AG04450 (cell line): ENCODE data around the gene PLVAP. TPM values are rescaled to one million over a fixed set of nuclear protein-coding genes. Genes with fewer than 3 reads are reported as not detected.

ENCODE experiments used
- CTCF ChIA-PET: fragments of 300-600, 350-600 bp; formaldehyde crosslinking; extraction: SDS; loops from one replicate; lab custom pipeline; 2022; ENCODE audit warnings: antibody characterized with exemption, inconsistent platforms; lab: Charles Lee
- POLR2A ChIA-PET: fragments of 350-600 bp; formaldehyde crosslinking; extraction: SDS; loops from one replicate; lab custom pipeline; 2021; ENCODE audit warnings: antibody characterized with exemption, inconsistent platforms; lab: Yijun Ruan, JAX
- DNase-seq: peaks from one replicate; pipeline ENCODE4 v3.0.0-alpha.2; 2011; ENCODE audit warnings: low read depth, low spot score
- H3K27ac ChIP-seq: one replicate; pipeline ENCODE4 v1.5.1; 2012; ENCODE audit warnings: low read depth, low read length, control low read depth
- H3K27me3 ChIP-seq: one replicate; pipeline ENCODE4 v1.6.0; 2012; ENCODE audit warnings: low read length; ENCODE audit not compliant: control insufficient read depth, insufficient read depth
- H3K4me3 ChIP-seq: 2 replicates; pipeline ENCODE4 v1.5.1; 2011; ENCODE audit warnings: mild to moderate bottlenecking, low read depth, low read length, control low read depth
- H3K9me3 ChIP-seq: 2 replicates; pipeline ENCODE4 v1.5.1; 2012; ENCODE audit warnings: low read length; ENCODE audit not compliant: control insufficient read depth, insufficient read depth
- polyA plus RNA-seq: library from polyadenylated mRNA; depleted of rRNA; stranded (reverse); fragments of >200 nt; gene quantifications from 2 replicates; pipeline ENCODE4 v1.2.3, GENCODE V29; 2011
- TF ChIP-seq, protein P1 (sequence below): IDR thresholded peaks from 2 replicates; pipeline ENCODE4 v1.5.1; 2011; ENCODE audit warnings: low read depth, low read length, control low read depth, inconsistent platforms

The PLVAP gene
- polyA plus RNA-seq, 1 experiment, result not detected

DNA sequence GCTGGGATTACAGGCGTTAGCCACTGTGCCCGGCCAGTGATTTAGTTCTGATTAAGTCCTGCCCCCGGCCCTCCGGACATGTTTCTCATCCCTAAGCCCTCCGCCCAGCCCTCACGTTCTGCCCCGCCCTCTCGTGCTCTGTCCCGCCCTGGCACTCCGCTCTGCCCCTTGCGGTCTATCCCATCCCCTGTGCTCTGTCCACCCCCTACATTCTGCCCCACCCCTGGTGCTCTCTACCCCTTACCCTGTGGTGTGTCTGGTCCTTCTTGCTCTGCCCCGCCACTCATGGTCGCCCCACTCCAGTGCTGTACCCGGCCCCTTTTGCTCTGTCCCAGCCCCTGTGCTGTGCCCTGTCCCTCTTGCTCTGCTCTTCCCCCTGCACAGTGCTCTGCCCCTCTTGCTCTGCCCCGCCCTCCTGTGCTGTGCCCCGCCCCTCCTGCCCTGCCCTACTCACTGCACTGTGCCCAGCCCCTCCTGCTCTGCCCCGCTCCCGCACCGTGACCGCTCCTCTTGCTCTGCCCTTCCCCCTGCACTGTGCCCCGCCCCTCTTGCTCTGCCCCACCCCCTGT, 36.8 kb downstream of the PLVAP start:
- Histone ChIP-seq H3K27me3 (no peaks in the 10 kb centered on the region), H3K27ac (no peak overlapping the region), H3K9me3 (no peaks in the 10 kb centered on the region), H3K4me3 (no peak overlapping the region)
- CTCF ChIA-PET, result interaction anchor here (0.9 kb wide), 1 partner anchor 50 kb away, joined by 3 read pairs; no protein-coding TSS in a partner anchor
- POLR2A ChIA-PET, result no interaction called here
- TF ChIP-seq, protein P1, sequence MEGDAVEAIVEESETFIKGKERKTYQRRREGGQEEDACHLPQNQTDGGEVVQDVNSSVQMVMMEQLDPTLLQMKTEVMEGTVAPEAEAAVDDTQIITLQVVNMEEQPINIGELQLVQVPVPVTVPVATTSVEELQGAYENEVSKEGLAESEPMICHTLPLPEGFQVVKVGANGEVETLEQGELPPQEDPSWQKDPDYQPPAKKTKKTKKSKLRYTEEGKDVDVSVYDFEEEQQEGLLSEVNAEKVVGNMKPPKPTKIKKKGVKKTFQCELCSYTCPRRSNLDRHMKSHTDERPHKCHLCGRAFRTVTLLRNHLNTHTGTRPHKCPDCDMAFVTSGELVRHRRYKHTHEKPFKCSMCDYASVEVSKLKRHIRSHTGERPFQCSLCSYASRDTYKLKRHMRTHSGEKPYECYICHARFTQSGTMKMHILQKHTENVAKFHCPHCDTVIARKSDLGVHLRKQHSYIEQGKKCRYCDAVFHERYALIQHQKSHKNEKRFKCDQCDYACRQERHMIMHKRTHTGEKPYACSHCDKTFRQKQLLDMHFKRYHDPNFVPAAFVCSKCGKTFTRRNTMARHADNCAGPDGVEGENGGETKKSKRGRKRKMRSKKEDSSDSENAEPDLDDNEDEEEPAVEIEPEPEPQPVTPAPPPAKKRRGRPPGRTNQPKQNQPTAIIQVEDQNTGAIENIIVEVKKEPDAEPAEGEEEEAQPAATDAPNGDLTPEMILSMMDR, result no peak
- DNase-seq, result no peak

DNA sequence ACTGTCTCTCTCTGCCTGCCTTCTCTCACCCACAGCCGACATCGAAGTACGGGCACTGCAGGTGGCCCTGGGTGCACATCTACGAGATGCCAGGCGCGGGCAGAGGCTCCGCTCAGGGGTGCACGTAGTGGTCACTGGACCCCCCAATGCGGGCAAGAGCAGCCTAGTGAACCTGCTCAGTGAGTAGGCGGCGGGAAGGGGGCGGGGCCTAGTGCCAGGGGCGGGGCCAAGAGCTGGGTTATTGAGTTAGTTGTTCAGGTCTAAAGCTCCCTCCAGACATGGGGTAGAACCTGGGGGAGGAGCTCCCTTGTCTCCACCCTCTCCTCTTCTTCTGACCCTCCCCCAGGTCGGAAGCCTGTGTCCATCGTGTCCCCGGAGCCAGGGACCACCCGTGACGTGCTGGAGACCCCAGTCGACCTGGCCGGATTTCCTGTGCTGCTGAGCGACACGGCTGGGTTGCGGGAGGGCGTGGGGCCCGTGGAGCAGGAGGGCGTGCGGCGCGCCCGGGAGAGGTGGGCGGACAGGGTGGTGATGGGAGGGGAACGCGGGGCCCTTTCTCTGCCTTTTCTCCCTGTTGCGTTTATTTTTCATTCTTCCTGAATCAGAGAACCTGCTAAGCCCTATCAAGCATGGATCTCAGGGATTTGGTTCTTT, 37.9 kb downstream of the PLVAP start:
- no peaks in the 10 kb centered on the region for H3K9me3 ChIP-seq
- ChIA-PET POLR2A (interaction anchor here (0.7 kb wide), 1 partner anchor 15 kb away, joined by 3 read pairs; no protein-coding TSS in a partner anchor), CTCF (no interaction called here)
- no peaks in the 10 kb centered on the region for H3K27me3 ChIP-seq
- H3K27ac ChIP-seq, result no peak overlapping the region
- no peak overlapping the region for H3K4me3 ChIP-seq
- no peak for DNase-seq
- TF ChIP-seq, protein P1, result no peak

DNA sequence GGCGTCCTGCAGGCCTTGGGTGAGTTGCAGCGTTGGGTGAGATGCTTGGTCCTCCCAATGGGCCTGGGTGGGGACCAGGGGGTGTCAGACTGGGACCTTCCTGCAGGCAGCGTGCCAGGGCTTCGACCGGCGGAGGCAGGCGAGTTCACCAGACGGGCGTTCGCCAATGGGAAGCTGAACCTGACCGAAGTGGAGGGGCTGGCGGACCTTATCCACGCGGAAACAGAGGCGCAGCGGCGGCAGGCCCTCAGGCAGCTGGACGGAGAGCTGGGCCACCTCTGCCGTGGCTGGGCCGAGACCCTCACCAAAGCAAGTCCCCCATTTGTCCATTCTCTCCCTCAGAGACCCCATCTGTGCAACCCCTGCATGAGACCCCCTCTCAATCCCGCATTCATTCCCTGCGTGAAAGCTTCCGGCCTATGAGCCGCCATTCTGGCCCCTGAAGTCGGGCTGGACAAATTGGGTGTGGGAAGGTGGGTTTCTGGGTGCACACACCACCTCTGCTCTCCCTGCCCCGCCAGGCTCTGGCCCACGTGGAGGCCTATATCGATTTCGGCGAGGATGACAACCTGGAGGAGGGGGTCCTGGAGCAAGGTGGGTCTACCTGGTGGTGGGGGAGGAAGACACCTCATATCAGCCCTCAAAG, 38.6 kb downstream of the PLVAP start:
- TF ChIP-seq, protein P1, result no peak
- H3K27ac ChIP-seq, result no peak overlapping the region
- peak overlapping the region; percentile 93 for H3K4me3 ChIP-seq
- H3K9me3 ChIP-seq, result no peaks in the 10 kb centered on the region
- DNase-seq, result no peak
- ChIA-PET POLR2A (no interaction called here), CTCF (no interaction called here)
- no peaks in the 10 kb centered on the region for H3K27me3 ChIP-seq

DNA sequence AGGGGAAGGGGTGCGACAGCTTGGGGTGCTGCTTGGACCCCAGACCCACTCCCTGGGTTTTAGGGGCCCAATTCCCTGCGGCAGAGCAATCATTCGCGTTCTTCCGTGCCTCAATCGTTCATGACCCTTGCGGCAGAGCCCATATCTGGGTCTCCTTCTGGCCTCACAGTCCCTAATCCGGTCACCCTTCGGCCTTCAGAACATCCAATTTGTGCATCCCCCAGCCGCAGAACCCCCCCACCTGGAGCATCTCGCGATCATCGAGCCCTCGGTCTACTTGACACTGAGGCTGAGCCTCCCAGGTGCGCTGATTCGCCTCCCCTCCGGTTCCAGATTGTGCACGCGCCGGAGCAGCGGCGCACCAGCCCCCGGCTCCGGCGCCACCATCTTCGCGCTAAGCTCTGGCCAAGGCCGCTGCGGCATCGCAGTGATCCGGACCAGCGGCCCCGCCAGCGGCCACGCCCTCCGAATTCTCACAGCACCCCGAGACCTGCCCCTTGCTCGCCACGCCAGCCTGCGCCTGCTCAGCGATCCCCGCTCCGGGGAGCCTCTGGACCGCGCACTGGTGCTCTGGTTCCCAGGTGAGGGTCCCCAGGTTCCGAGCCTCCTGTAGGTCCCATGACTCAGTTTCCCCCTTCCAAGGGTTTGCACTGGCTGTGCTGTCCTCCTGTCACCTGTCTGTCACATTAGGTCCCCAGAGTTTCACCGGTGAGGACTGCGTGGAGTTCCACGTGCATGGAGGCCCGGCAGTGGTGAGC, 39.3 kb downstream of the PLVAP start:
- Histone ChIP-seq H3K27me3 (no peaks in the 10 kb centered on the region), H3K4me3 (peak overlapping the region; percentile 93), H3K9me3 (peaks cover 5% of the 10 kb centered on the region; the same call in 1 of the 2 replicates), H3K27ac (no peak overlapping the region)
- ChIA-PET POLR2A (no interaction called here), CTCF (no interaction called here)
- DNase-seq, result no peak
- TF ChIP-seq, protein P1, result no peak
